Colonic mucosa (tissue), 4 donors: ENCODE measurements around the gene DDA1. TPM values are rescaled to one million over a fixed set of nuclear protein-coding genes. Genes with fewer than 3 reads are reported as not detected.

Experiments used
- DNase-seq: peaks from one replicate; pipeline ENCODE4 v3.0.0-alpha.2; 2020
- H3K27ac ChIP-seq: fragments of 200-600 bp; one replicate; pipeline ENCODE4 v1.8.0; 2021
- H3K27me3 ChIP-seq: fragments of 200-600 bp; one replicate; pipeline ENCODE4 v1.8.0; 2021
- H3K36me3 ChIP-seq: fragments of 200-600 bp; one replicate; pipeline ENCODE4 v1.8.0; 2021
- H3K4me1 ChIP-seq: fragments of 200-600 bp; one replicate; pipeline ENCODE4 v1.8.0; 2021; ENCODE audit warnings: mild to moderate bottlenecking
- H3K4me3 ChIP-seq: fragments of 200-600 bp; one replicate; pipeline ENCODE4 v1.8.0; 2021
- H3K9ac ChIP-seq, 2 donors: one replicate each; pipeline ENCODE4 v1.7.0; 2013; ENCODE audit warnings: control low read depth in 2 of 2, low read depth in 2 of 2, low read length in 2 of 2
- H3K9me3 ChIP-seq: fragments of 200-600 bp; one replicate; pipeline ENCODE4 v1.8.0; 2021
- CTCF ChIP-seq: fragments of 200-600 bp; IDR thresholded peaks from one replicate; pipeline ENCODE4 v1.8.0; 2022; ENCODE audit warnings: antibody characterized with exemption, mild to moderate bottlenecking
- intact Hi-C: fragments of 100-400 bp; cut with DNase I; formaldehyde crosslinking; loops from one replicate; pipeline ENCODE4 v1.14.1; 2022
- total RNA-seq, 2 donors: library from RNA; stranded (reverse); fragmentation: NEBNext Ultra II Directional in 1 of 2; extraction: Animal tissue kit (Norgen Biotek cat#: 25700) in 1 of 2; gene quantifications; one replicate each; pipeline ENCODE4 v1.2.1, GENCODE V29; 2021
- donor health status: healthy.
- donor health status: DM: no; HTN: no; CAD: no.
- donor health status: DM: no; HTN: no; CAD: no.

The DDA1 gene
- total RNA-seq, 2 donors from 2014 or later = 39.1 to 45.0 TPM

GRCh38 chr19:17330262-17331044 is 21.1 kb downstream of the DDA1 start:
- Histone ChIP-seq H3K4me1 (peaks cover 22% of the 10 kb centered on the region), H3K27ac (no peak overlapping the region), H3K27me3 (peaks cover 10% of the 10 kb centered on the region), H3K9ac (no peak overlapping the region), H3K9me3 (no peaks in the 10 kb centered on the region), H3K36me3 (no peaks in the 10 kb centered on the region), H3K4me3 (no peak overlapping the region)
- no peak for DNase-seq
- TF ChIP-seq CTCF = no peak
- intact Hi-C loops = no loop called here

- TF ChIP-seq CTCF = no peak
- no peak overlapping the region for H3K27ac ChIP-seq
Observed at GRCh38 chr19:17331045-17331558, 21.7 kb downstream of the DDA1 start.

GRCh38 chr19:17332360-17332676 is 23.0 kb downstream of the DDA1 start:
- no peaks in the 10 kb centered on the region for H3K9me3 ChIP-seq
- H3K4me1 ChIP-seq = peaks cover 22% of the 10 kb centered on the region
- no peak for TF ChIP-seq CTCF
- no peak overlapping the region for H3K27ac ChIP-seq
- H3K4me3 ChIP-seq = no peak overlapping the region
- H3K27me3 ChIP-seq = peaks cover 10% of the 10 kb centered on the region
- H3K36me3 ChIP-seq = no peaks in the 10 kb centered on the region
- intact Hi-C loops = no loop called here
- DNase-seq = no peak
- H3K9ac ChIP-seq = no peak overlapping the region

More at GRCh38 chr19:17331045-17331558, 21.7 kb downstream of the DDA1 start:
- Histone ChIP-seq H3K9me3 (no peaks in the 10 kb centered on the region), H3K27me3 (peaks cover 10% of the 10 kb centered on the region), H3K9ac (no peak overlapping the region), H3K4me3 (no peak overlapping the region), H3K36me3 (no peaks in the 10 kb centered on the region), H3K4me1 (peaks cover 22% of the 10 kb centered on the region)
- DNase-seq = no peak
- intact Hi-C loops = no loop called here

GRCh38 chr19:17332677-17333581 is 23.6 kb downstream of the DDA1 start:
- H3K9me3 ChIP-seq = no peaks in the 10 kb centered on the region
- no peak for TF ChIP-seq CTCF
- H3K36me3 ChIP-seq = no peaks in the 10 kb centered on the region
- no peak overlapping the region for H3K4me3 ChIP-seq
- intact Hi-C loops = no loop called here
- no peak for DNase-seq
- H3K4me1 ChIP-seq = peaks cover 20% of the 10 kb centered on the region
- H3K27me3 ChIP-seq = peaks cover 10% of the 10 kb centered on the region
- H3K9ac ChIP-seq = no peak overlapping the region
- H3K27ac ChIP-seq = no peak overlapping the region

- Histone ChIP-seq H3K27ac (peak overlapping the region; percentile 74), H3K36me3 (no peaks in the 10 kb centered on the region), H3K27me3 (peaks cover 10% of the 10 kb centered on the region), H3K9me3 (no peaks in the 10 kb centered on the region), H3K4me1 (peaks cover 26% of the 10 kb centered on the region), H3K9ac (peak overlapping the region; percentile 63 to 80), H3K4me3 (peak overlapping the region; percentile 82)
- intact Hi-C loops = loop anchor here (2.0 kb wide), 1 partner anchor 29 kb away; the partner anchor contains the start of gene MRPL34
- no peak for DNase-seq
- TF ChIP-seq CTCF = no peak
Observed at GRCh38 chr19:17333611-17334413, 24.4 kb downstream of the DDA1 start.
